Measurements from ENCODE around the gene QRFPR.

- TF ChIP-seq POLR2AphosphoS5 (IDR thresholded peaks at IDR 0.05; ENCODE audit: low read depth, low read length): no peak
- TF ChIP-seq POLR2A (IDR thresholded peaks at IDR 0.05; ENCODE audit: low read depth, low read length): no peak
- TF ChIP-seq TAF1 (IDR thresholded peaks at IDR 0.05; ENCODE audit: borderline replicate concordance, low read depth, low read length): no peak
Observed at GRCh38 chr4:121421594-121421993, 40.8 kb upstream of the QRFPR start.

Measured in GM12892 (cell line).